Stimulated activated naive CD4-positive, alpha-beta T cell treated with Interleukin-2 at 50 U/mL for 16 hours (primary cell): ENCODE data around the gene MISP.

Source experiments
- DNase-seq: peaks from one replicate; lab custom pipeline; 2025; lab: John Stamatoyannopoulos, UW

MISP gene

GRCh38 chr19:746956-747355, 4.0 kb upstream of the MISP start:
- no peak for DNase-seq

GRCh38 chr19:747432-748273, 3.3 kb upstream of the MISP start:
- no peak for DNase-seq

- DNase-seq: no peak
Observed at GRCh38 chr19:748274-748598, 2.7 kb upstream of the MISP start.

GRCh38 chr19:749811-750210, 1.1 kb upstream of the MISP start:
- DNase-seq: no peak

GRCh38 chr19:751501-752341, 809 bp downstream of the MISP start:
- DNase-seq: no peak

GRCh38 chr19:752652-753517, 2.0 kb downstream of the MISP start:
- DNase-seq: no peak

- DNase-seq: no peak
Observed at GRCh38 chr19:754530-754929, 3.6 kb downstream of the MISP start.

GRCh38 chr19:755063-755462, 4.2 kb downstream of the MISP start:
- DNase-seq: no peak

GRCh38 chr19:756236-756635, 5.3 kb downstream of the MISP start:
- no peak for DNase-seq

GRCh38 chr19:756821-757688, 6.1 kb downstream of the MISP start:
- DNase-seq: no peak

- no peak for DNase-seq
Observed at GRCh38 chr19:757811-758668, 7.1 kb downstream of the MISP start.

- DNase-seq: no peak
Observed at GRCh38 chr19:763181-763580, 12.3 kb downstream of the MISP start.

GRCh38 chr19:763869-764268, 13.0 kb downstream of the MISP start:
- DNase-seq: no peak

GRCh38 chr19:764301-764700, 13.4 kb downstream of the MISP start:
- DNase-seq: no peak

- DNase-seq: no peak
Observed at GRCh38 chr19:765179-765738, 14.3 kb downstream of the MISP start.

- DNase-seq: no peak
Observed at GRCh38 chr19:768424-768823, 17.5 kb downstream of the MISP start.

GRCh38 chr19:769616-770015, 18.7 kb downstream of the MISP start:
- DNase-seq: no peak

- DNase-seq: no peak
Observed at GRCh38 chr19:771332-771785, 20.4 kb downstream of the MISP start.

GRCh38 chr19:772063-772462, 21.2 kb downstream of the MISP start:
- DNase-seq: no peak
